ENCODE results near the gene CAV2. TPM values are rescaled to one million over a fixed set of nuclear protein-coding genes. Genes with fewer than 3 reads are reported as not detected.

Gene CAV2
- total RNA-seq, 2 donors from 2014 or later, result 23.2 to 49.6 TPM

GRCh38 chr7:116509982-116510579 lies 10.5 kb downstream of the CAV2 start:
- Histone ChIP-seq H3K27me3 (replicated peaks; ENCODE audit: insufficient read depth) (no peaks in the 10 kb centered on the region), H3K4me1 (replicated peaks) (no peaks in the 10 kb centered on the region), H3K27ac (no peak overlapping the region), H3K36me3 (no peaks in the 10 kb centered on the region), H3K4me3 (no peak overlapping the region), H3K9me3 (no peaks in the 10 kb centered on the region)
- DNase-seq (ENCODE audit: low spot score), result no peak
- 80% methylated on average over 7 of the region's 7 CpGs for WGBS
- TF ChIP-seq POLR2A (IDR thresholded peaks at IDR 0.05) (no peak), POLR2AphosphoS5 (IDR thresholded peaks at IDR 0.05) (no peak), CTCF (IDR thresholded peaks at IDR 0.05) (no peak)
- intact Hi-C loops (cut with DNase I), result loop anchor here (5.0 kb wide), 1 partner anchor 238 kb away; no protein-coding TSS in a partner anchor

- intact Hi-C loops (cut with DNase I), result loop anchor here (5.0 kb wide), 1 partner anchor 238 kb away; no protein-coding TSS in a partner anchor
- no peaks in the 10 kb centered on the region for H3K4me1 ChIP-seq (replicated peaks)
- H3K9me3 ChIP-seq, result no peaks in the 10 kb centered on the region
- H3K4me3 ChIP-seq, result no peak overlapping the region
- DNase-seq (ENCODE audit: low spot score), result no peak
- H3K27me3 ChIP-seq (replicated peaks; ENCODE audit: insufficient read depth), result no peaks in the 10 kb centered on the region
- TF ChIP-seq POLR2AphosphoS5 (IDR thresholded peaks at IDR 0.05) (no peak), POLR2A (IDR thresholded peaks at IDR 0.05) (no peak), CTCF (IDR thresholded peaks at IDR 0.05) (no peak)
- H3K36me3 ChIP-seq, result no peaks in the 10 kb centered on the region
- peak overlapping the region in 1 of 2 donors; percentile 48 for H3K27ac ChIP-seq
Measured at GRCh38 chr7:116510795-116511194, 11.3 kb downstream of the CAV2 start.

GRCh38 chr7:116511552-116512519 lies 12.3 kb downstream of the CAV2 start:
- Histone ChIP-seq H3K36me3 (no peaks in the 10 kb centered on the region), H3K4me1 (replicated peaks) (no peaks in the 10 kb centered on the region), H3K27ac (peak overlapping the region; percentile 48 to 51), H3K27me3 (replicated peaks; ENCODE audit: insufficient read depth) (no peaks in the 10 kb centered on the region), H3K4me3 (no peak overlapping the region), H3K9me3 (no peaks in the 10 kb centered on the region)
- intact Hi-C loops (cut with DNase I), result loop anchor here (5.0 kb wide), 1 partner anchor 240 kb away; no protein-coding TSS in a partner anchor
- TF ChIP-seq POLR2AphosphoS5 (IDR thresholded peaks at IDR 0.05) (peak; percentile 24), CTCF (IDR thresholded peaks at IDR 0.05) (no peak)
- DNase-seq (ENCODE audit: low spot score), result no peak
- WGBS, result 67% methylated on average over 12 of the region's 12 CpGs

GRCh38 chr7:116512520-116513188 lies 13.1 kb downstream of the CAV2 start:
- Histone ChIP-seq H3K4me1 (replicated peaks) (no peaks in the 10 kb centered on the region), H3K36me3 (no peaks in the 10 kb centered on the region), H3K27ac (peak overlapping the region; percentile 48 to 51), H3K4me3 (no peak overlapping the region), H3K27me3 (replicated peaks; ENCODE audit: insufficient read depth) (no peaks in the 10 kb centered on the region), H3K9me3 (no peaks in the 10 kb centered on the region)
- intact Hi-C loops (cut with DNase I), result loop anchor here (5.0 kb wide), 1 partner anchor 240 kb away; no protein-coding TSS in a partner anchor
- DNase-seq (ENCODE audit: low spot score), result no peak
- WGBS, result 78% methylated on average over 4 of the region's 4 CpGs
- TF ChIP-seq POLR2A (IDR thresholded peaks at IDR 0.05) (no peak), POLR2AphosphoS5 (IDR thresholded peaks at IDR 0.05) (no peak), CTCF (IDR thresholded peaks at IDR 0.05) (no peak)
